ENCODE measurements around the gene UIMC1.

The UIMC1 gene

GRCh38 chr5:176891331-176891958 lies 115.1 kb downstream of the UIMC1 start:
- DNase-seq (ENCODE audit: low spot score in 2 of 2) (no peak), ATAC-seq (replicated peaks; ENCODE audit: extremely low read depth, poor library complexity, severe bottlenecking) (no peak)
- Mint-ChIP-seq H3K27ac (ENCODE audit: low read depth) (no peak overlapping the region), H3K27me3 (peaks cover 38% of the 10 kb centered on the region), H3K4me1 (no peaks in the 10 kb centered on the region), H3K9me3 (no peaks in the 10 kb centered on the region), H3K4me3 (no peak overlapping the region), H3K36me3 (ENCODE audit: insufficient read depth) (peaks cover 2% of the 10 kb centered on the region)

GRCh38 chr5:176890455-176891330 lies 115.9 kb downstream of the UIMC1 start:
- H3K27me3 Mint-ChIP-seq = peaks cover 38% of the 10 kb centered on the region
- no peak overlapping the region for H3K27ac Mint-ChIP-seq (ENCODE audit: low read depth)
- peaks cover 2% of the 10 kb centered on the region for H3K36me3 Mint-ChIP-seq (ENCODE audit: insufficient read depth)
- DNase-seq (ENCODE audit: low spot score in 2 of 2) (no peak), ATAC-seq (replicated peaks; ENCODE audit: extremely low read depth, poor library complexity, severe bottlenecking) (no peak)
- H3K4me1 Mint-ChIP-seq = no peaks in the 10 kb centered on the region
- no peak overlapping the region for H3K4me3 Mint-ChIP-seq
- H3K9me3 Mint-ChIP-seq = no peaks in the 10 kb centered on the region

DNA sequence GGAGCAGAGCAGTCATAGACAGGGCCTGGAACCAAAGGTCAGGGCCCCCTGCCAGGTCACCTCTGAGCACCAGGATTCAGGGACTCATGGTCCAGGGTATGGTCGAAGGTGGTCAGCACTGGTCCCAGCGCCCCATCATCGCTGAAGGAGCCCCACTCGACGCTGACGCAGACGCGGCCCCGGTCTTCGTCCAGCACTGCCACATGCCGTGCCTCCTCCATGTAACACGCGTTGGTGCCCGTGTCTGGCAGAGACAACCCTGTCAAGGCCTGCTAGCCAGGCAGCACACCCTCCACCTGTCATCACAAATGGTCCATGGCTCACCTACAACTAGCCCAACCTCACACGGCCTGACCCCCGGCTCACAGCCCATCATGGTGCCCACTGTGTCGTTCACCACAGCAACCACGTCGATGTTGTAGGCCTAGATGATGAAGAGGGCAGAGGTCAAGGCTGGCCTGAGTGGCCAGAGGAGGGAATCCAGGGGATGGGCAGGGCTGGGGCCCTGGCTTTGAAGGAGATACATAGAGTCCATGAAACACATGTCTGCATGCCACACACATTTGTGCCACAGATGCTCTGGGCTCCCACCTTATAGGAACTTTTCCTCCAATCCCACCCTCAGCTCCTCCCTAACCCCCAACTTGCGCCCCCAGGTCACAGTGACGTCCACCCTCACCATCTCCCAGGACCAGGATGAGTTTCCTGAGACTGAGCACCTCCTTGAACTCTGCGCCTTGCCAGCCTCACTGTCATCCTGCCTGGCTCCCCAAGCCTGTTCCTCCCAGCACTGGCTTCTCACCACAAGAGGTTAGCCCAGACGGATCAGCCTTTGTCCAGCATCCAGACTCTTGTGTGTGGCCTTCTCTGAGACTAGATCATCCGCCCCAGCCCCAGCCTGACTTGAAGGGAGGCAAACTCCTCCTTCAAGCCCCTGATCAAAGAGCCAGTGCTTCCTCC lies 117.0 kb downstream of the UIMC1 start:
- H3K4me1 Mint-ChIP-seq = peaks cover 5% of the 10 kb centered on the region
- DNase-seq (ENCODE audit: low spot score in 2 of 2) (no peak), ATAC-seq (replicated peaks; ENCODE audit: extremely low read depth, poor library complexity, severe bottlenecking) (no peak)
- peaks cover 2% of the 10 kb centered on the region for H3K36me3 Mint-ChIP-seq (ENCODE audit: insufficient read depth)
- no peak overlapping the region for H3K4me3 Mint-ChIP-seq
- no peaks in the 10 kb centered on the region for H3K9me3 Mint-ChIP-seq
- no peak overlapping the region for H3K27ac Mint-ChIP-seq (ENCODE audit: low read depth)
- H3K27me3 Mint-ChIP-seq = peaks cover 38% of the 10 kb centered on the region

DNA sequence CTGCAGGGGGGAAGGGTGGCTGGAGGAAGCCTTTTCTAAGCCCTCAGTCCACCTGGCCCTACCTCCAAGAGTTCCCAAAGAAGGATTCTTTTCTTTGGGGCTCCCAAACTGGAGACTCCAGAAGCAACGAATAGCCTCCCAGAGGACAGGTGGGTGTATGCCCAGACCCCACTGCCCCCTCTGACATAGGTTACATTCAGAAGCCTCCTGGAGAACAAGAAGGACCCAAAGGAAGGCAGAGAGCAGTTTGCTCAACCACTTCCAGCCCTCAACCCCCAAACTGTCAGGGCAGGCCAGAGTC lies 117.8 kb downstream of the UIMC1 start:
- Mint-ChIP-seq H3K4me1 (peaks cover 8% of the 10 kb centered on the region), H3K36me3 (ENCODE audit: insufficient read depth) (peaks cover under 1% of the 10 kb centered on the region), H3K27me3 (peaks cover 32% of the 10 kb centered on the region), H3K9me3 (no peaks in the 10 kb centered on the region), H3K4me3 (no peak overlapping the region), H3K27ac (ENCODE audit: low read depth) (no peak overlapping the region)
- DNase-seq (ENCODE audit: low spot score in 2 of 2) (no peak), ATAC-seq (replicated peaks; ENCODE audit: extremely low read depth, poor library complexity, severe bottlenecking) (no peak)

DNA sequence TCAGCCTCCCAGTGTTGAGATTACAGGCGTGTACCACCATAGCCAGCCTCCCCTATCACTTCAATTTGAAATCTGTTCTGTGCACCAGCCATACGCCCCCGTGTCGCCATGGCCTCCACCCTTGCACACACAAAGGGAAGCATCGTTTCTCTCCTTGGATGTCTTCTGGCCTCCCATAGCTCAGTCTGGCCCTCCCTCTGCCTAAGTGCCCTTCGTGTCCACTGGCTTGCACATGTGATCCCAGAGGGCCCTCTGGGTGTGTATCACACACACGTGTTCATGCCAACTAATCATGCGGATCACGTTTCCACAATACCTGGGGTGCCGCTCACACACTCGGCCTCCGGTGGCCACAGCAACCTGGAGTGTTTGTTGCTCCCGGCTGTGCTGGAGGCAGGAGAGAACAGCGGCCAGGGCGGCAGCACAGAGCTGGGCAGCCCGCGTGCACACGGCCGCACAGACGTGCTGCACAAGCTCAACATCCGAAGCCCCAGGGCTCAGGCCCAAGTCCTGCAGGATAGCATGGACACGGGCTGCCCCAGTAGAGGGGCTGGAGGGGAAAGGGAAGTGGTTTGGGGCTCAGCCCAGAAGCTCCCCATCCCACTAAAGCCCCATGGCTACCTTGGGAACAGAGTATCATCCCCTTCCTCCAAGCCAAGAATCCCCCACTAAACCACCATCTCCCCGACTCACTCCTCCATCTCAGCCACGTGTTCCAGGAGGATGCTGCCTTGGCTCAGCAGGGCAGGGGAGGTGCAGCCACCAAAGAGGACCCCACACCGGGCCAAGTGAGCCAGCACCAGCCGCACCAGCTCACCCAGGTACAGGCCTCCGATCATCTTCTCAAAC lies 118.3 kb downstream of the UIMC1 start:
- DNase-seq (ENCODE audit: low spot score in 2 of 2) = no peak
- H3K36me3 Mint-ChIP-seq (ENCODE audit: insufficient read depth) = no peaks in the 10 kb centered on the region
- H3K9me3 Mint-ChIP-seq = no peaks in the 10 kb centered on the region
- H3K27me3 Mint-ChIP-seq = peaks cover 29% of the 10 kb centered on the region
- no peak overlapping the region for H3K27ac Mint-ChIP-seq (ENCODE audit: low read depth)
- no peak overlapping the region for H3K4me3 Mint-ChIP-seq
- peaks cover 8% of the 10 kb centered on the region for H3K4me1 Mint-ChIP-seq
- ATAC-seq (replicated peaks; ENCODE audit: extremely low read depth, poor library complexity, severe bottlenecking) = no peak

- no peaks in the 10 kb centered on the region for H3K9me3 Mint-ChIP-seq
These were observed 119.2 kb downstream of the UIMC1 start for GRCh38 chr5:176887252-176887849.

GRCh38 chr5:176886336-176887251 lies 120.0 kb downstream of the UIMC1 start:
- Mint-ChIP-seq H3K4me3 (no peak overlapping the region), H3K27me3 (peaks cover 25% of the 10 kb centered on the region), H3K9me3 (no peaks in the 10 kb centered on the region), H3K4me1 (peaks cover 8% of the 10 kb centered on the region), H3K36me3 (ENCODE audit: insufficient read depth) (no peaks in the 10 kb centered on the region), H3K27ac (ENCODE audit: low read depth) (no peak overlapping the region)
- DNase-seq (ENCODE audit: low spot score in 2 of 2) (no peak), ATAC-seq (replicated peaks; ENCODE audit: extremely low read depth, poor library complexity, severe bottlenecking) (no peak)

More at GRCh38 chr5:176887252-176887849, 119.2 kb downstream of the UIMC1 start:
- ATAC-seq (replicated peaks; ENCODE audit: extremely low read depth, poor library complexity, severe bottlenecking) (no peak), DNase-seq (ENCODE audit: low spot score in 2 of 2) (no peak)
- Mint-ChIP-seq H3K36me3 (ENCODE audit: insufficient read depth) (no peaks in the 10 kb centered on the region), H3K27me3 (peaks cover 26% of the 10 kb centered on the region), H3K4me1 (peaks cover 8% of the 10 kb centered on the region), H3K27ac (ENCODE audit: low read depth) (no peak overlapping the region), H3K4me3 (no peak overlapping the region)

- H3K27me3 Mint-ChIP-seq = peaks cover 32% of the 10 kb centered on the region
- no peak overlapping the region for H3K27ac Mint-ChIP-seq (ENCODE audit: low read depth)
- H3K4me3 Mint-ChIP-seq = no peak overlapping the region
- DNase-seq (ENCODE audit: low spot score in 2 of 2) = no peak
- H3K4me1 Mint-ChIP-seq = peaks cover 8% of the 10 kb centered on the region
- H3K36me3 Mint-ChIP-seq (ENCODE audit: insufficient read depth) = no peaks in the 10 kb centered on the region
- no peak for ATAC-seq (replicated peaks; ENCODE audit: extremely low read depth, poor library complexity, severe bottlenecking)
- H3K9me3 Mint-ChIP-seq = no peaks in the 10 kb centered on the region
These were observed 122.0 kb downstream of the UIMC1 start for GRCh38 chr5:176884571-176884890.

DNA sequence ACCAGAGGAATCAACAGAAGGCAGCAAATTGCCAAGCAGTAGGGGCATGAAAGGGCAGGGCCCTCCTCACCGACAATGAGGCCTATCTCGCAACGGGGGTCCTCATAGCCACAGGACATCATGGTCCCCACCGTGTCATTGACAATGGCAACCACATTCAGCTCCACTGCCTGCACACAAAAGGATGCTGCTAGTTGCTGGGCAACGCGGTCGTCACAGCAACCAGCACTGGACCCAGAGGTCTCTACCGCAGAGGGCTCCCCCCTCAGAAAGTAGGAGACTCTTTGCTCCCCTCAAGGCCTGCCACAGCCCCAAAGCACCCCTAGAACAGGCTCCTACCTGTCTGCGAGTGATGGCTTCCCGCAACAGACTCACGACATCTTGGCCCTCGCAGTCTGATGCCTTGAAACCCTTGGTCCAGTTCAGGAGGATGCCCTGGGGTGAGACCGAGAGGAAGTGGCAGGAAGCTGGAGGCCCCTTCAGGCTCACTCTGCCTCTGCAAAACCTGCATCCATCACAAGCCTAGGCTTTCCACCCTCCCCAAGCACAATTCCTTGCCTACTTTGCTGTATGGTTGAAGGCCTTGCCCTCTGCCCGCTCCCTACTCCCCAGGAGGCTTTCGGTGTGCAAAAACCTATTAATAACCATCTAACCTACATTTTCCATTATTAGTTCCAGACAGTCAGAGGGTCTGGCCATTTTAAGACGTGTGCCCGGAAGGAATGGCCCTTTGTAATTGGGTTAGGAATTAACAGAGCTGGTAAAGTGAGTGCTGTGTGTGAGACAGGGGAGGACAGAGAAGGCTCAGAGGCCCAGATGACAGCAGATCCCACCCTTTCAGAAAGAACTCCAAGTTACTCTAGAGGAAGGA lies 122.6 kb downstream of the UIMC1 start:
- Mint-ChIP-seq H3K27me3 (peaks cover 35% of the 10 kb centered on the region), H3K27ac (ENCODE audit: low read depth) (no peak overlapping the region), H3K4me1 (peaks cover 8% of the 10 kb centered on the region), H3K4me3 (no peak overlapping the region), H3K36me3 (ENCODE audit: insufficient read depth) (no peaks in the 10 kb centered on the region), H3K9me3 (no peaks in the 10 kb centered on the region)
- no peak for DNase-seq (ENCODE audit: low spot score in 2 of 2)
- no peak for ATAC-seq (replicated peaks; ENCODE audit: extremely low read depth, poor library complexity, severe bottlenecking)

- no peak overlapping the region for H3K27ac Mint-ChIP-seq (ENCODE audit: low read depth)
- ATAC-seq (replicated peaks; ENCODE audit: extremely low read depth, poor library complexity, severe bottlenecking) (no peak), DNase-seq (ENCODE audit: low spot score in 2 of 2) (no peak)
- H3K27me3 Mint-ChIP-seq = peaks cover 35% of the 10 kb centered on the region
- H3K4me1 Mint-ChIP-seq = peaks cover 8% of the 10 kb centered on the region
- H3K9me3 Mint-ChIP-seq = no peaks in the 10 kb centered on the region
- H3K36me3 Mint-ChIP-seq (ENCODE audit: insufficient read depth) = no peaks in the 10 kb centered on the region
- no peak overlapping the region for H3K4me3 Mint-ChIP-seq
These were observed 124.0 kb downstream of the UIMC1 start for GRCh38 chr5:176882567-176882903.
